Spleen (tissue), 11 donors: Measurements from ENCODE around the gene ARHGEF39. TPM values are rescaled to one million over a fixed set of nuclear protein-coding genes. Genes with fewer than 3 reads are reported as not detected.
A peak's percentile ranks its signal among the peaks of the same experiment; 100 is the strongest.

Experiments used
- DNase-seq: peaks from one replicate; pipeline ENCODE4 v3.0.0-alpha.2; 2020
- H3K27ac ChIP-seq, 8 donors: fragments of 200-600 bp; sonication (generic) in 7 of 8; 1 replicate in 4 of 8; 2 replicates in 4 of 8; pipeline versions ENCODE4 v1.5.0 to v1.8.0; 2016 to 2021; ENCODE audit warnings: inconsistent platforms in 4 of 8, mild to moderate bottlenecking in 4 of 8, moderate library complexity in 1 of 8
- H3K27me3 ChIP-seq, 7 donors: fragments of 200-600 bp; sonication (generic) in 6 of 7; replicated peaks in 1 of 7; 1 replicate in 4 of 7; 2 replicates in 3 of 7; pipeline versions ENCODE4 v1.5.0 to v1.8.0; 2016 to 2021; ENCODE audit warnings: inconsistent platforms in 3 of 7, mild to moderate bottlenecking in 1 of 7
- H3K36me3 ChIP-seq, 6 donors: fragments of 200-600 bp; sonication (generic) in 5 of 6; 1 replicate in 4 of 6; 2 replicates in 2 of 6; pipeline versions ENCODE4 v1.5.0 to v1.8.0; 2016 to 2021; ENCODE audit warnings: inconsistent platforms in 2 of 6
- H3K4me1 ChIP-seq, 6 donors: fragments of 200-600 bp; sonication (generic) in 5 of 6; 1 replicate in 3 of 6; 2 replicates in 3 of 6; pipeline versions ENCODE4 v1.5.0 to v1.8.0; 2016 to 2021; ENCODE audit warnings: inconsistent platforms in 3 of 6
- H3K4me3 ChIP-seq, 8 donors: fragments of 200-600 bp; sonication (generic) in 7 of 8; 1 replicate in 4 of 8; 2 replicates in 4 of 8; pipeline versions ENCODE4 v1.5.0 to v1.8.0; 2016 to 2021; ENCODE audit warnings: inconsistent platforms in 4 of 8, mild to moderate bottlenecking in 4 of 8, moderate library complexity in 2 of 8
- H3K9me3 ChIP-seq, 8 donors: fragments of 200-600 bp; sonication (generic) in 7 of 8; 1 replicate in 4 of 8; 2 replicates in 4 of 8; pipeline versions ENCODE4 v1.5.0 to v1.8.0; 2016 to 2021; ENCODE audit warnings: inconsistent platforms in 4 of 8
- CTCF ChIP-seq, 11 experiments: fragments of 200-600 bp in 7 of 11; fragments of 450-650 bp in 4 of 11; sonication (generic) in 4 of 11; IDR thresholded peaks in 8 of 11; conservative IDR thresholded peaks in 3 of 11; 1 replicate in 7 of 11; 2 replicates in 4 of 11; pipeline versions ENCODE4 v1.4.0 to v1.8.0; 2016 to 2021; ENCODE audit warnings: antibody characterized with exemption in 11 of 11, inconsistent platforms in 4 of 11, mild to moderate bottlenecking in 1 of 11
- POLR2A ChIP-seq, 3 donors: fragments of 450-650 bp; IDR thresholded peaks; one replicate each; pipeline ENCODE4 v1.5.1; 2017; ENCODE audit warnings: antibody characterized with exemption in 3 of 3, mild to moderate bottlenecking in 1 of 3
- POLR2AphosphoS5 ChIP-seq, 3 donors: sonication (generic); formaldehyde crosslinking; IDR thresholded peaks; one replicate each; pipeline ENCODE4 v1.5.1; 2017; ENCODE audit warnings: antibody characterized with exemption in 3 of 3
- WGBS, 5 donors: extraction: QIAGEN DNeasy Blood & Tissue Kit in 3 of 5; methylation state at CpG; one replicate each; pipeline versions ENCODE4 v1.1.5 to v1.1.7; 2013 to 2018; 5-methylcytosine and 5-hydroxymethylcytosine counted together
- intact Hi-C: fragments of 100-400 bp; cut with DNase I; formaldehyde crosslinking; loops from one replicate; pipeline ENCODE4 v1.15.0; 2023; ENCODE audit warnings: low total_unique reads
- polyA plus RNA-seq, 3 donors: library from polyadenylated mRNA; stranded (reverse); fragments of 200-250 nt; gene quantifications; one replicate each; pipeline ENCODE4 v1.2.1, GENCODE V29; 2013
- total RNA-seq, 7 donors: library from RNA; depleted of rRNA in 3 of 7; stranded (reverse); fragments of >200 nt in 3 of 7; fragmentation: NEBNext Ultra II Directional in 4 of 7; extraction: Animal tissue kit (Norgen Biotek cat#: 25700) in 4 of 7; gene quantifications; one replicate each; pipeline versions ENCODE4 v1.1.0 to v1.2.1, GENCODE V29; 2016 to 2021
- donor health status: healthy with polysubstance abuse.
- donor health status: DM: no; HTN: no; CAD: no; lungs with moderate emphysema.
- donor health status: DM: no; HTN: no; CAD: no.
- donor health status: Bipolar disorder and iron deficiency.
- donor health status: healthy.
- donor health status: DM: no; HTN: no; CAD: no.
- donor health status: DM: yes; HTN: yes; CAD: no.

ARHGEF39 gene
- total and polyA plus RNA-seq, 10 donors, result 0.89 to 2.9 (median 1.3) TPM

GRCh38 chr9:35657546-35658136 lies 7.4 kb downstream of the ARHGEF39 start, which contains the start of gene RMRP:
Gene RMRP (minus strand): TSS chr9:35658019.
- intact Hi-C loops, result loop anchor here (5.0 kb wide), 1 partner anchor 75 kb away; the partner anchor contains the start of genes CREB3 and TLN1
- WGBS, 5 donors, result 0 to 2% (median 1%) methylated on average over 38 to 42 of the region's 42 CpGs
- H3K4me1 ChIP-seq, result peaks cover 37 to 83% (median 56%) of the 10 kb centered on the region in 6 donors

GRCh38 chr9:35656831-35657545 lies 8.0 kb downstream of the ARHGEF39 start:
- Histone ChIP-seq H3K27me3 (no peaks in the 10 kb centered on the region), H3K4me3 (peak overlapping the region; percentile 12 to 93 (median 84)), H3K4me1 (peaks cover 31 to 83% (median 56%) of the 10 kb centered on the region in 6 donors), H3K36me3 (peaks cover 0 to 24% (median 13%) of the 10 kb centered on the region in 6 donors), H3K9me3 (no peaks in the 10 kb centered on the region), H3K27ac (peak overlapping the region; percentile 91 to 98 (median 97))
- no peak for DNase-seq
- TF ChIP-seq CTCF (IDR thresholded peaks at IDR 0.05 in 8 of 11, conservative IDR thresholded peaks at IDR 0.05 in 3 of 11) (no peak), POLR2A (IDR thresholded peaks at IDR 0.05) (no peak), POLR2AphosphoS5 (IDR thresholded peaks at IDR 0.05) (no peak)
- 30 to 41% (median 34%) methylated on average over 25 of the region's 25 CpGs for WGBS, 5 donors
- intact Hi-C loops, result loop anchor here (5.0 kb wide), 1 partner anchor 75 kb away; the partner anchor contains the start of genes CREB3 and TLN1

More at GRCh38 chr9:35657546-35658136, 7.4 kb downstream of the ARHGEF39 start, which contains the start of gene RMRP:
- H3K9me3 ChIP-seq, result no peaks in the 10 kb centered on the region
- H3K27ac ChIP-seq, result peak within 1 kb of the TSS; percentile 91 to 98 (median 97)
- peak within 1 kb of the TSS; percentile 78 to 93 (median 87) for H3K4me3 ChIP-seq
- TF ChIP-seq POLR2AphosphoS5 (IDR thresholded peaks at IDR 0.05) (peak; percentile 87 to 91 (median 88)), POLR2A (IDR thresholded peaks at IDR 0.05) (peak in 1 of 3 donors; percentile 71), CTCF (IDR thresholded peaks at IDR 0.05 in 8 of 11, conservative IDR thresholded peaks at IDR 0.05 in 3 of 11) (peak in 6 of 11 experiments; percentile 30 to 52 (median 36))
- DNase-seq, result peak; percentile 96
- H3K27me3 ChIP-seq, result no peaks in the 10 kb centered on the region
- H3K36me3 ChIP-seq, result peaks cover 0 to 31% (median 13%) of the 10 kb centered on the region in 6 donors

- Histone ChIP-seq H3K4me3 (no peak overlapping the region), H3K27me3 (no peaks in the 10 kb centered on the region), H3K27ac (peak overlapping the region in 6 of 8 donors; percentile 91 to 98 (median 94)), H3K9me3 (no peaks in the 10 kb centered on the region), H3K36me3 (peaks cover 0 to 18% (median 11%) of the 10 kb centered on the region in 6 donors), H3K4me1 (peaks cover 28 to 83% (median 56%) of the 10 kb centered on the region in 6 donors)
- intact Hi-C loops, result loop anchor here (5.0 kb wide), 1 partner anchor 76 kb away; the partner anchor contains the start of genes CREB3 and TLN1
- no peak for TF ChIP-seq POLR2A (IDR thresholded peaks at IDR 0.05)
- TF ChIP-seq POLR2AphosphoS5 (IDR thresholded peaks at IDR 0.05), result no peak
- no peak for TF ChIP-seq CTCF (IDR thresholded peaks at IDR 0.05 in 8 of 11, conservative IDR thresholded peaks at IDR 0.05 in 3 of 11)
- 68 to 79% (median 68%) methylated on average over 17 of the region's 17 CpGs for WGBS, 5 donors
- DNase-seq, result no peak
Observed at GRCh38 chr9:35656348-35656747, 8.6 kb downstream of the ARHGEF39 start.
